Inflammatory macrophage treated with lipopolysaccharide for 4 hours (primary cell): Measurements from ENCODE around the gene MAP3K19.
"Not testable (repeated sequence)": the region's sequence is repeated elsewhere in the genome, so short reads cannot be mapped to it uniquely, and the experiment has no call there.

Experiments used
- DNase-seq: peaks from one replicate; pipeline ENCODE4 v3.0.0-alpha.2; 2020

Gene MAP3K19, protein sequence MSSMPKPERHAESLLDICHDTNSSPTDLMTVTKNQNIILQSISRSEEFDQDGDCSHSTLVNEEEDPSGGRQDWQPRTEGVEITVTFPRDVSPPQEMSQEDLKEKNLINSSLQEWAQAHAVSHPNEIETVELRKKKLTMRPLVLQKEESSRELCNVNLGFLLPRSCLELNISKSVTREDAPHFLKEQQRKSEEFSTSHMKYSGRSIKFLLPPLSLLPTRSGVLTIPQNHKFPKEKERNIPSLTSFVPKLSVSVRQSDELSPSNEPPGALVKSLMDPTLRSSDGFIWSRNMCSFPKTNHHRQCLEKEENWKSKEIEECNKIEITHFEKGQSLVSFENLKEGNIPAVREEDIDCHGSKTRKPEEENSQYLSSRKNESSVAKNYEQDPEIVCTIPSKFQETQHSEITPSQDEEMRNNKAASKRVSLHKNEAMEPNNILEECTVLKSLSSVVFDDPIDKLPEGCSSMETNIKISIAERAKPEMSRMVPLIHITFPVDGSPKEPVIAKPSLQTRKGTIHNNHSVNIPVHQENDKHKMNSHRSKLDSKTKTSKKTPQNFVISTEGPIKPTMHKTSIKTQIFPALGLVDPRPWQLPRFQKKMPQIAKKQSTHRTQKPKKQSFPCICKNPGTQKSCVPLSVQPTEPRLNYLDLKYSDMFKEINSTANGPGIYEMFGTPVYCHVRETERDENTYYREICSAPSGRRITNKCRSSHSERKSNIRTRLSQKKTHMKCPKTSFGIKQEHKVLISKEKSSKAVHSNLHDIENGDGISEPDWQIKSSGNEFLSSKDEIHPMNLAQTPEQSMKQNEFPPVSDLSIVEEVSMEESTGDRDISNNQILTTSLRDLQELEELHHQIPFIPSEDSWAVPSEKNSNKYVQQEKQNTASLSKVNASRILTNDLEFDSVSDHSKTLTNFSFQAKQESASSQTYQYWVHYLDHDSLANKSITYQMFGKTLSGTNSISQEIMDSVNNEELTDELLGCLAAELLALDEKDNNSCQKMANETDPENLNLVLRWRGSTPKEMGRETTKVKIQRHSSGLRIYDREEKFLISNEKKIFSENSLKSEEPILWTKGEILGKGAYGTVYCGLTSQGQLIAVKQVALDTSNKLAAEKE (N-terminal part only)

GRCh38 chr2:135047300-135047699 lies at the start of gene MAP3K19:
TSS of gene MAP3K19 (minus strand) at chr2:135047447. CDS start at chr2:135024647, 22,800 bp downstream.
- DNase-seq, result no peak

DNA sequence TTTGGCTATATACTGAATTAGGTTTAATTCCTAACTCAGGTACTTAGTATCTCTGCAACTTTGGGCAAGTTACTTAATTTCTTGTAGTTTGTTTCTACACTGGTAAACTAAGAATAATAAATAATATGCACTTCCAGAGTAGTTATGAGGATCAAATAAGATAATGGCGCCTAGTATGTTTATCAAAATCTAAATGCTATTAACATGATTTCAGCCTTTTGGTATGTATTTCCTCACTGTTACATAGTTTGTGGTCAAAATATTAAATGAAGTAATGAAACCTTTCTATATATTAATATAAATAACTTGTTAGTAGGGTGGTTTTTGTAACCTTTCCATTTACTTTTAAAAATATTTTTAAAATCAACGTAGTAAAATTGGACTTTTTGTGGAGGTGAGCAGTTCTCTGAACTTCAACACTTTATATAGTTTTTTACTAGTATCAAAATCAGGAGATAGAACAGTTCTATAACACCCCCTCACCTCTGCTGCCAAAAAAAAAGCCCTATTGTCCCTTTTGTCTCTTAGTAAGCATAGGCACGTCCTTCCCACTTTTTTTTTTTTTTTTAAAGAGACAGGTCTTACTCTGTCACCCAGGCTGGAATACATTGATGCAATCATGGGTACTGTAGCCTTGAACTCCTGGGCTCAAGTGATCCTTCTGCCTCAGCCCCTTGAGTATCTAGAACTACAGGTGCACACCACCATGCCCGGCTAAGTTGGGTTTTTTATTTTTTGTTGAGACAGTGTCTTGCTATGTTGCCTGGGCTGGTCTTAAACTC lies 49.6 kb upstream of the MAP3K19 start:
- DNase-seq, result no peak

GRCh38 chr2:135095591-135095990 lies 48.3 kb upstream of the MAP3K19 start:
- no peak for DNase-seq

- no peak for DNase-seq
These were observed 47.3 kb upstream of the MAP3K19 start for GRCh38 chr2:135094508-135094907.

GRCh38 chr2:135093670-135094330 lies 46.6 kb upstream of the MAP3K19 start:
- no peak for DNase-seq

GRCh38 chr2:135093193-135093592 lies 45.9 kb upstream of the MAP3K19 start:
- no peak for DNase-seq

GRCh38 chr2:135091681-135092080 lies 44.4 kb upstream of the MAP3K19 start:
- no peak for DNase-seq

- not testable (repeated sequence) for DNase-seq
These were observed 42.4 kb upstream of the MAP3K19 start for GRCh38 chr2:135089597-135089996.

GRCh38 chr2:135086222-135086621 lies 39.0 kb upstream of the MAP3K19 start:
- no peak for DNase-seq

DNA sequence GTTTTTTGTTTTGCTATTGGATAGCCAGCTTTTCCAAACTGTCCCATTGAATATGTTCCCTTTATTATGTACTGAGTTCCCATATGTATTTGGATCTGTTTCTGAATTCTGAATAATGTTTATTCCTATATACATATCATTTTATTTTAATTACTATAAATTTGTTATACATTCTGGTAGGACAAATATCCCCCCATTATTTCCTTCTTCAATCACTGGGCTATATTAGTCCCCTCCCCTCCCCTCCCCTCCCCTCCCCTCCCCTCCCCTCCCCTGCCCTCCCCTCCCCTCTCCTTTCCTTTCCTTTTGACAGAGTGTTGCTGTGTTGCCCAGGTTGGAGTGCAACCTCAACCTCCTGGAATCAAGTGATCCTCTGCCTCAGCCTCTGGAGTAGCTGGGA lies 31.2 kb upstream of the MAP3K19 start:
- DNase-seq, result no peak

DNA sequence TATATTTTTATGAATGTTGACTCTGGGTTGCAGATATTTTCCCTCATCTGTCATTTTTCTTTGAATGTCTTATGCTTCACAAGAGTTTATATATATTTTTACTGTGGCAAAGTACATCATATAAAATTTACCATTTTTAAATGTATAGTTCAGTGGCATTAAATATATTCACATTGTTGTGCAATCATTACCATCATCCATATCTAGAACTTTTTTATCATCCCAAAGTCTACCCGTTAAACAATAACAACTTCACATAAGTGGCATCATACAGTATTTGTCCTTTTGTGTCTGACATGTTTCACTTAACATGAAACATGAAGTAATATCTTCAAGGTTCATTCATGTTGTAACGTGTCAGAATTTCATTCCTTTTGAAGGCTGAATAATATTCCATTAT lies 29.3 kb upstream of the MAP3K19 start:
- no peak for DNase-seq

DNA sequence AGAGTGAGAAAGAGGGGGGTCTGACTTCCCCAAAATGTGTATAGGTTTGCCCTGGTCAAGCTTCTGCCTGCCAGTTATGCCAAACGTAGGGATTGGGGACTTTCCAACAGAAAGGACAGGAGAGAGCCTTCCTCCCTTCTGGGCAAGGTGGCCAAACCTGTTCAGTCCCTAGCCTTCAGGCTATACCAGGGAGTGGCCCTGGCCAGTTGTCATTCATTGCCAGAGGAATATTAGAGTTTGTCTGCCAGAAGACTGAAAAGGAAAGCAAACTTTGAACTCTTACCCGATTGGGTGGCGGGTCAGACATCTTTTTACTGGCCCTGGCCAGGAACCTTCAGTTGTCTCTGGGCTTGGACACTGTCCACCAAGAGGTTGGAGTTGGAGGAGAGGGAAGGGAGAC lies 27.0 kb upstream of the MAP3K19 start:
- DNase-seq, result no peak

- DNase-seq, result no peak
These were observed 25.1 kb upstream of the MAP3K19 start for GRCh38 chr2:135072125-135072997.

DNA sequence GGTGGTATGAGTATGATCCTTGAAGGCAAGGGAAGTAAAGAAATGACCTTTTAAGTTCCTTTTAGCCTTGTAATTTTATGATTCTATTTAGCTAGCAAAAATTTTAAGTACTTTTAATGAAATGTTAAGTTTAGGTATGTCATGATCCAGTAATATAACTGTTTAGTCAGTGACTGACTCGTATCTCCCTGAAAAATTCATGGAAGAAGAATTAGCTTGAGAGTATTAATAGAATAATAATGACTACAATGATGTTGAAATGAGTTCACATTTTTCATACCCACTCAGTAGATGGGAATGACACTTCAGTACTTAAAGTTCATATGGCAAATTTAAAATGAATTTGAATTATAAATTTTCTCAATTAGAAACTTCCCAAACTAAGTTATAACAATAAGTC lies 19.5 kb upstream of the MAP3K19 start:
- DNase-seq, result no peak

- DNase-seq, result no peak
These were observed 16.9 kb upstream of the MAP3K19 start for GRCh38 chr2:135064149-135064548.

GRCh38 chr2:135063210-135063609 lies 16.0 kb upstream of the MAP3K19 start:
- DNase-seq, result no peak

DNA sequence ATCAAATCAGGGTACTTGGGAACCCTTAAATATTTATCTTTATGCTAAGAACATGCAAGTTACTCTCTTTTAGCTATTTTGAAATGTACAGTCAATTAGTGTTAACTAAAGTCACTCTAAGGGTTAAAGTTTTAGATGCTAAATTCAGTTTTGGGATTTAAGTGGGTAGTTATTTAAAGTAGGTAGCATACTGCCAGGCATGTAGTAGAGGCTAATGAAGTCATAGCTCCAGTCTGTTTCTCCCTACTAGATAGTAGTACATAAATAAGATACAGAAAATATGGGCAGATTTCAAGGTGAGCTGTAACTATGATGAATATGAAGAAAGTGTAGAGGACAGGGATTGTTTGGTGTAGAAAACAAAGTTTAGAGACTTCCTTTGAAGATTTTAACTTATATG lies 12.3 kb upstream of the MAP3K19 start:
- DNase-seq, result no peak

GRCh38 chr2:135056790-135057189 lies 9.5 kb upstream of the MAP3K19 start:
- no peak for DNase-seq

DNA sequence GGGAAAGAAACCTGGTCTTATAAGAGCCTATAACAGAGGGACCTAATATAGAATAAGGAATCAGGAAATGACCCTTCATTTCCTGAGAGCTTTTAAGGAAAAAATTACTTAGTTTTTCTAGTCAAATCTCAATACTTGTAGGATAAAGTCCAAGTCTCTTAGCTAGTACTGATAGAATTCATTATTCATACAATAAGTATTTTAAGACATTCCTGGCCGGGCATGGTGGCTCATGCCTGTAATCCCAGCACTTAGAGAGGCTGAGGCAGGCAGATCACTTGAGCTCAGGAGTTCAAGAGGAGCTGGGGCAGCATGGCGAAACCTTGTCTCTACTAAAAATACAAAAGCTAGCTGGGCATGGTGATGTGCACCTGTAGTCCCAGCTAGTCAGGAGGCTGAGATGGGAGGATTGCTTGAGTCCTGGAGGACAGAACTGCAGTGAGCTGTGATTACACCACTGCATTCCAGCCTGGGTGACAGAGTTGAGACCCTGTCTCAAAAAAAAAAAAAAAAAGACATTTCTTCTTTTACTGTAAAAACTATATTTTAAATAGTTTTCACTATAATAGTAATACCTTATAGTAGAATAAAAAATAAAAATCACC lies 8.0 kb upstream of the MAP3K19 start:
- DNase-seq, result no peak

- no peak for DNase-seq
These were observed 5.8 kb upstream of the MAP3K19 start for GRCh38 chr2:135052997-135053474.
